Mammary epithelial cell (primary cell): ENCODE results near the gene KRTAP10-5.

Experiments used
- CTCF ChIP-seq, 2 donors: IDR thresholded peaks in 1 of 2; conservative IDR thresholded peaks in 1 of 2; 2 replicates each; pipeline ENCODE4 v1.5.1; 2011 to 2012; ENCODE audit warnings: inconsistent platforms in 2 of 2, low read length in 2 of 2, mild to moderate bottlenecking in 2 of 2, control low read depth in 1 of 2, low read depth in 1 of 2; ENCODE audit not compliant: insufficient read depth in 1 of 2; ENCODE audit errors: extremely low read depth in 1 of 2
- EZH2 ChIP-seq: IDR thresholded peaks from 2 replicates; pipeline ENCODE4 v1.6.1; 2012; ENCODE audit warnings: low read length, inconsistent platforms, borderline replicate concordance

- no peak for TF ChIP-seq EZH2
- TF ChIP-seq CTCF (conservative IDR thresholded peaks at IDR 0.05 in 1 of 2, IDR thresholded peaks at IDR 0.05 in 1 of 2; ENCODE audit: extremely low read depth in 1 of 2, insufficient read depth in 1 of 2, low read depth in 1 of 2, low read length in 2 of 2) = no peak
Observed at GRCh38 chr21:44548381-44548780, 32.0 kb downstream of the KRTAP10-5 start.
